Measurements from ENCODE around the gene SCYL1.

SCYL1 gene

DNA sequence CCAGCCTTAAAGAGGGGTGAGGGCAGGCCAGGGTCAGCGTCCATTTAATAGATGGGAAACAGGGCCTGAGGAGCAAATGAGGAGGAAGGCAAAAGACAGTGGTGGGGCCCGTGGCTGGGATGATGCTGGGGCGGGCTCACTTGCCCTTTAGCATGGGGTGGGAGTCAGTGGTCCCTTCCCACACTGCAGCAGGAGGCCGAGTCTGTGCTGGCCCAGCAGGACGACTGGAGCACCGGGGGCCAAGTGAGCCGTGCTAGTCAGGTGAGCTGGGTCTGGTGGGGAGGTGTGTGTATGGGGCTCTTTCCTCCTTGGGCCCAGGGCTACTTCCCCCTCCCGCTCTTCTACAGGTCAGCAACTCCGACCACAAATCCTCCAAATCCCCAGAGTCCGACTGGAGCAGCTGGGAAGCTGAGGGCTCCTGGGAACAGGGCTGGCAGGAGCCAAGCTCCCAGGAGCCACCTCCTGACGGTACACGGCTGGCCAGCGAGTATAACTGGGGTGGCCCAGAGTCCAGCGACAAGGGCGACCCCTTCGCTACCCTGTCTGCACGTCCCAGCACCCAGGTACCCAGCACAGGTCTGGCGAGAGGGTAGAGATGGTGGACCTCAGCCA lies 12.8 kb downstream of the SCYL1 start:
- DNase-seq = no peak

DNA sequence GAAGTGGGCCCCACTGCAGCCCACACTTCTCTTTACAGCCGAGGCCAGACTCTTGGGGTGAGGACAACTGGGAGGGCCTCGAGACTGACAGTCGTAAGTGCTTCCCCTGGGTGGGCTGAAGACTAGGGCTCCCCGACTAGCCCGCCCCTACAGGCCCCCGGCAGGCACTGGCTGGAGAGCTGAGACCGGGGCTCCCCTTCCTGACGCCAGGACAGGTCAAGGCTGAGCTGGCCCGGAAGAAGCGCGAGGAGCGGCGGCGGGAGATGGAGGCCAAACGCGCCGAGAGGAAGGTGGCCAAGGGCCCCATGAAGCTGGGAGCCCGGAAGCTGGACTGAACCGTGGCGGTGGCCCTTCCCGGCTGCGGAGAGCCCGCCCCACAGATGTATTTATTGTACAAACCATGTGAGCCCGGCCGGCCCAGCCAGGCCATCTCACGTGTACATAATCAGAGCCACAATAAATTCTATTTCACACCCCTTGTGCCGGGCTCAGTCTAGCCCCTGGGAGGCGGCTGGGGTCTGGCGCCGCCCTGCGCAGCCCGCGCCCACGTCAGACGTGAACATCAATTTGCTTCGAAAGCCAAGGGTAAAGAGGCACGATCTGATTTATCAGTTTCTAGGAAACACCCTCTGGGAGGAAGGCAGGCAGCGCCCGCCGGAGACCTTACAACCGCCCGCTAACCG lies 13.5 kb downstream of the SCYL1 start:
- DNase-seq = no peak

DNA sequence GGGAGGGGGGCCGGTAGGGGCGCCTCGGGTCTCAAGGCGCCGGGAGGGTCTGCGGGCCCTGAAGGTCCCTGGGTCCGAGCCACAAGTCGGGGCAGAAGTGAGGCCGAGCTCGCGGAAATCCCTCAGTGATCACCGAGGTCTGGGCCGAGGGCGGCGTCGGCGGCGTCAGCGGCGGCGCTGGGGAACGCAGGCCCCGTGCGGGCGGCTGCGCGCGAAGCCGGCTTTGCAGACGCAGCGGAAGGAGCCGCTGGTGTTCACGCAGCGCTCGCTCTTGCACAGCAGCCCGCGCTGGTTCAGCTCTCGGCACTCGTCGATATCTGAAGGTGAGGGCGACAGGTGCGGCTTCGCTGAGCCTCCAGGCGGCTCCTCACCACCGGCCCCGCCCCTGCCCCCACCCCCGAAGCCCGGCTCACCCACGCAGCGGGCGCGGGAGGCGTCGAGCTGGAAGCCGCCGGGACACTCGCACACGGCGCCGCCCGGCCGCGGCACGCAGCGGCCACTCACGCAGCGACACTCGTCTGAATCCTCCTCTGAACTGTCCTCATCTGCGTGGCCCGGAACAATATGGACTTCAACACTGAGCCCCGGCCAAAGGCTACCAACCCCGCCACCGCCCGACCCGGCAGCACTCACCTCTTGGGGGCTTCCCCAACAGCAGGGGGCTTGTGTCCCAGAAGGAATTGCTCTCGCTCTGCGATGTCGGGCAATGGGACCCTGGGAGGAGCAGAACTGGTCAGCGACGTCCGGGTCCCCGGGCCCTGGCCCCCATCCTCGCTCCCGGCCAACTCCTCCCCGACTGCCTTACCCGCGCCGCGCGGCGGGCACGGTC lies 14.2 kb downstream of the SCYL1 start:
- peak; percentile 62 for DNase-seq

DNA sequence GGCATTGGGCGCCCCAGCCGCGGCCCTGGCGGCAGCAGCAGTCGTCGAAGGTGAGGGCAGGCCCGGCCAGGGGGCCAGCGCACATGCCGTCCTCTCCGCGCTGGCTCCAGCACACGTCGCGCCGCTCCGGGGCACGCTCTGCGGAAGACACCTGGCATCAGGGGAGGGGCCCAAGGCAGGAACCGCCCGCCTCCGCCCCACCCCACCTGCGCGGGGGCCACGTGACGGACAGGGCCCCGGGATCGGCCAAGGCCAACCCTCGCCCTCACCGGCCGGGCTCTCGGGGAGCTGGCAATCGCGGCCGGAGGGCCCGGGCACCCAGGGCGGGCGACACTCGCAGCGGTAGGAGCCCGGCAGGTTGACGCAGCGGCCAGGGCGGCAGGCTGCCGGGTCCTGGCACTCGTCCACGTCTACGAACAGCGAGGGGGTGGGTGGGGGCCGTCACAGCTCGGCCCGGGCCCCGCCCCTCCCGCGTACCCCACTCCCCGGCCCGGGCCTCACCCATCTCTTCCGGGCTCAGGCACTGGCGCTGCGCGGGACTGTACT lies 14.9 kb downstream of the SCYL1 start:
- no peak for DNase-seq

DNA sequence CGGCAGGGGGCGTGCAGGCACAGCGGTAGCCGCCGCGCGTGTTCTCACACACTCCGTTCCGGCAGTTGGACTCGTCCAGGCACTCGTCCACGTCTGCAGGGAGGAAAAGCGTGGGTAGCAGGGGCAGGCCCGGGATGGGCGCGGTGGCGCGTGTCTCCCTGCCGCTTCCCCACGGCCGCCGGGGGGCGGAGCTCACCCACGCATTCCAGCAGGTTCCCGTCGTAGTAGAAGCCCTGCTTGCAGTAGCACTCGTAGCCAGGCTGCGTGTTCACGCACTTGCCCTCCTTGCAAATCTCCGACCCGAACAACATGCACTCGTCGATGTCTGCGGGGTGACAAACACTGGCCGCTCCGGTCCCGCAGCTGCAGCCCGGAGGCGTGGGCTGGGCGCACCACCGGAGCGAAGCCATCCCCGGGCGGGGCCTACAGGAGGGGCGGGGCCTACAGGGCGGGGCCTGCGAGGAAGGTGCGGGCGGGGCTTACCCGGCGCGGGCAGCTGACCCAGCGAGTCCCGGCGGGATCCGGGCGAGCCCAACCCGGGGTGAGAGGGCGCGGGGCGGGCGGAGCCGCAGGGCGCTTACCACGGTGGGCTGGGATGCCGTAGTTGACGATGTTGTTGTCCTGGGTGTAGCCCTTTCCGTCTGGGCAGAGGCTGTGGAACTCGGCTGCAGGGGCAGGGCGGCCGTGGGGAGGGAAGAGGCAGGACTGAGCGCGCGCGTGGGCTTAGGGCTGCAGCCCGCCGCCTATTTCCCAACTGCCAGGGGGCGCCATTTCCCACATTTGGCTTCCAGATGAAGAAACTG lies 15.6 kb downstream of the SCYL1 start:
- peak; percentile 93 for DNase-seq

DNA sequence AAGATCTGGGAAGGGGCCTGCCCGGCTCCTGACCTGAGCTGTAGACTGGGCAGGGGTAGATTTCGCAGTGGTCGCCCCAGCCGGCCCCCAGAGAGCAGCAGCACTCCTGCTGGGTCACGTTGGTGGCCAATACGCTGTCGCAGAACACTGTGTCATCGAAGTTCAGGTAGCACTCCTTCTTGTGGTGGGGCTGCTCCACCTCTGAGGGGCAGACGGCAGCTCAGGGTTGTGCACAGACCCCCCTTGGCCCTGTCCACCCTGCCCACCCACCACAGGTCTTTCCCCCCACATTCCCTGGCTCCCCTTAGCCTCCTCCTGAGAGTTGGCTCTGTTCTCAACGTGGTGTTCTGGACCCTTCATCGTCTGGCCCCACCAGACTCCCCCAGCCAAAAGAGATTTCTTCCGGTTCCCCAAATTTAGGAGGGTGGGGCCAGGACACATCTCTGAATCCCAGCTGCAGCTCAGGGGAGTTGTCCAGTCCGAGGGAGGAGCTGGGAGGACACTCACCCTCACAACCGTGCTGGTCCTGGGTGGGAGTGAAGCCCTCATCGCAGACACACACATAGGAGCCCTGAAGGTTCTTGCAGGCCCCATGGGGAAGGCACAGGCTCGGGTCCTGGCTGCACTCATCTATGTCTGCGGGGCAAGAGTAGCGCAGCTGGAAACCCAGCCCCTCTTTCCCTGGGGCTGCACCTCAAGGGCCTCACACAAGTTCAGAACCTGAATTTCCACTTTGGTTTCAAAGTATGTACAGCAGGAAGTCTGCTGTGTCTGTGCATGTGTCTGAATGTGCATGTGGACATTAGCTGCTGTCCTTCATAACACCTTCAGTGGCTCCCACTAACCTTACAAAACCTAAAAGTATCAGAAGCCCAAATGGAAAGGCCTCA lies 16.5 kb downstream of the SCYL1 start:
- DNase-seq = no peak

DNA sequence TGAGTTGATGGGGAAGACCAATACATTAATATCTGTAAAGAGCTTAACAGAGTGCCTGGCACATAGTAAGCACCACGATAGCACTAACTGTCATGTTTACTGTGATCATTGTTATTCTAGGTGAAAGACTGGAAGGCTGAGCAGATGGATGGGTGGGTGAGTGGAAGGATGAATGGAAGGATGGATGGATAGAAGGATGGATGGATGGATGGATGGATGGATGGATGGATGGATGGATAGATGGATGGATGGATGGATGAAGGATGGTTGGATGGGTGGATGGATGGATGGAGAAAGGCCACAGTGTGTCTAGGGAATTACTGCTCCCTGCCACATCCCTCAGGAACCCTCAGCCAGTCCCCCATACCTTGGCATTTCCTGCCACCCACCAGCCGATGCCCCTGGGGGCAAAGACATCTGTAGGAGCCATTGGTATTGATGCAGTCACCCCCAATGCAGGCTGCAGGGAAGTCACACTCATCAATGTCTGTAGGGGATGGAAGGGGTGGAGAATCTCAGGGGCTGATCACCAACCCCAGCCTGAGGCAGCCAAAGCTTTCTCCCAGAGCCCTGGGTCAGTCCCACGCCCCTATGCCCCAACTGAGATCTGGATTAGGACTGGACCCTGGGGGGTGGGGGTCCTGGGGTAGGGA lies 18.0 kb downstream of the SCYL1 start:
- no peak for DNase-seq

DNA sequence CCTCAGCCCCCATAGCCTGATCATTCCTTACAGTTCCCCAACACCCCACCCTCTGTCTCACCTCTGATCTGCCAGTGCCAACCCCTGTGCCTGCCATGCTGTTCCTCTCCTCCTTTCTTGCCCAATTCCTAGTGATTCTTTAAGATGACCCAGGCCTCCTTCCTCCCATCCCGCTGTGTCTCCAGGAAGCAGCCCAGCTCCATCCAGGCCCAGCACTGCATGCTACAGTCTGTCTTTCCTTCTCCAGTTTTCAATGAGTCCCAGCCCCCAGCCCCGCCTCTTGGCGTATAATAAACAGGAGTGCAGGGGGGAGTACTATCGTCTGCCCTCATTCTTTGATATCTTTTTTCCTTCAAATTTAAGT lies 21.0 kb downstream of the SCYL1 start:
- no peak for DNase-seq

DNA sequence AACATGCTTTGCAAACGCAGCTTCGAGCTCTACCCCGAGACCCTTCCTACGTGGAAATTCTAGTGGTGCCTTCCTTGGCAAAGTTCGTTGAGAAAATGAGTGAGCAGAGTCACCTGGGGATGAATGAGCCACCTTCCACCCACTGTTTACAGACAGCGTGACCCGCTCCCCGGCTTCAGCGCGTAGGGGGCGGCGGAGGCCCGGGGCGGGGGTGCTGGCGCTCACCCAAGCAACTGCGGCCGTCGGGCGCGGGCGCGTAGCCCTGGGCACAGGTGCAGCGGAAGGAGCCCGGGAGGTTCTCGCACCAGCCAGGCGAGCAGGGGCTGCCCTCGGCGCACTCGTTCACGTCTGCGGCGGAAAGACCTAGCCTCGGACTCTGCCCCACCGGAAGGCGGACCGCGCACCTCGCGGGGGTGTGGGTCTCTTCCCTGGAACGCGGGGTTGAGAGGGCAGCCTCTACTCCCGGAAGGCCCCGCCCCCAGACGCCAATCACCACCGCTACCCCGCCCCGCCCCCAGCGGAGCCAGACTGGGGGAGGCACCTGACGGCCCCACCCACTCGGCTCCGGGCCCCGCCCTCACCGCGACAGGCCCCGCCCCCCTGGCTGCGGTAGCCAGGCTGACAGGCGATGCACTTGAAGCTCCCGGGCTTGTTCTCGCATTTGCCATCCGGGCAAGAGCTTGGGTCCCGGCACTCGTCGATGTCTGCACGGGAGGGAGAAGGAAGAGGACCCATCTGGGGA lies 21.5 kb downstream of the SCYL1 start:
- peak; percentile 84 for DNase-seq

DNA sequence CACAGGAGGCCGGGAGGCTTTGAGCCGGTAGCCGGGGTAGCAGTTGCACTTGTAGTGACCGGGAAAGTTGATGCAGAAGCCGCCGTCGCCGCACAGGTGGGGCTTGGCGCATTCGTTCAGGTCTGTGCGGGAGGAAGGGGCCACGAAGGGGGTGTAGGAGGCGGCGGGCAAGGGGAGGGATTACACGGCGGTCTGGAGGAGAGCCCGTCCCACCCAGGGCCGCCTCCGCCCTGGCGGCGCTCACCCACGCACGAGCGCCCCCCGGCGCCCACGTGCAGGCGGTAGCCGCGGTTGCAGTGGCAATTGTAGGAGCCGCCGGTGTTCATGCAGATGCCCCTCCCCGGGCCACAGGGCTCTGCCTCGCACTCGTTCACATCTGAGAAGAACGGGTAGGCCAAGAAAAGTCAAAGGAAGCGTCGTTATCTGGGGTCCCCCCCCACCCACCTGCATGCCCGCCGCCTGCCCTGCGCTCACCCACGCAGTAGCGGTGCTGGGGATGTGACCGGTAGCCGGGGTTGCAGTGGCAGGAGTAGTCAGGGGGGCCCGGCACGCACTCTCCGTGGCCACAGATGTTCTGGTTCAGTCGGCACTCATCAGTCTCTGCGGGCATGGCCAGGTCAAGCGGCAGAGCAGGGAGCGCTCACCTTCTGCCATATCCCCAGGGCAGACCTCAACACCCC lies 22.7 kb downstream of the SCYL1 start:
- DNase-seq = no peak

DNA sequence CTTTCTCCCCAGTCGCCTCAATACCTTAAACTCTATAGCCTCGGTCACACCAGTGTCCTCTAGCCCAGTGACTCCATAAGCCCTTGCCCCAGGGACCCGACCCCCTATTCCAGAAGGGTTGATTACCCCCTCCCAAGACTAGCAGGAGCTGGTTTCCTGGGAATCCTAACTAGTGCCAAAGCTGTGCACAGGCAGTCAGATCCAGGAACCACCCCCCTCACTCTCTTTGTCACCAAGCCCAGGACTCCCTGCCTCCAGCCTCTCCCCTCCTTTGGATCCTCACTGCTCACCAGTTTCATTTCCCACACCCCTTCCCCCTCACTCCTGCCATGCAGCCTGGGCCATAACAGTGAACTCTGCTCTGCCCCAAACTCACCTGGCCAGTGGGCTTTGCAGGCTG lies 23.5 kb downstream of the SCYL1 start:
- no peak for DNase-seq

DNA sequence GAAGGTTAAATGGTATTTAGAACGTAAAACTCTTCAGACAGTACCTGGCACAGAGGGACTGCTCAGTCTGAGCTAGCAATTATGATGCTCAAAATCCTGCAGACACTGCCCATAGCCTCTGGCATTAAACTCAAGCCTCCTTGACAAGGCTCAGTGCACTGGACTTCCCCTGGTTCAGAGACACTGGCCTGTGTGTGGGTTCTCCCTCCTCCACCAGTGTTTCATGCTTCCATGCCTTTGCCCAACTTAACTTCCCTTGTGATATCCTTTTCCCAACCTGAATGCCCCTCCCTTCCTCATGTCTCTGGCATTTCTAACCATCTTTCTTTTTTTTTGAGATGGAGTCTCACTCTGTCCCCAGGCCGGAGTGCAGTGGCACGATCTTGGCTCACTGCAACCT lies 24.2 kb downstream of the SCYL1 start:
- DNase-seq = no peak

DNA sequence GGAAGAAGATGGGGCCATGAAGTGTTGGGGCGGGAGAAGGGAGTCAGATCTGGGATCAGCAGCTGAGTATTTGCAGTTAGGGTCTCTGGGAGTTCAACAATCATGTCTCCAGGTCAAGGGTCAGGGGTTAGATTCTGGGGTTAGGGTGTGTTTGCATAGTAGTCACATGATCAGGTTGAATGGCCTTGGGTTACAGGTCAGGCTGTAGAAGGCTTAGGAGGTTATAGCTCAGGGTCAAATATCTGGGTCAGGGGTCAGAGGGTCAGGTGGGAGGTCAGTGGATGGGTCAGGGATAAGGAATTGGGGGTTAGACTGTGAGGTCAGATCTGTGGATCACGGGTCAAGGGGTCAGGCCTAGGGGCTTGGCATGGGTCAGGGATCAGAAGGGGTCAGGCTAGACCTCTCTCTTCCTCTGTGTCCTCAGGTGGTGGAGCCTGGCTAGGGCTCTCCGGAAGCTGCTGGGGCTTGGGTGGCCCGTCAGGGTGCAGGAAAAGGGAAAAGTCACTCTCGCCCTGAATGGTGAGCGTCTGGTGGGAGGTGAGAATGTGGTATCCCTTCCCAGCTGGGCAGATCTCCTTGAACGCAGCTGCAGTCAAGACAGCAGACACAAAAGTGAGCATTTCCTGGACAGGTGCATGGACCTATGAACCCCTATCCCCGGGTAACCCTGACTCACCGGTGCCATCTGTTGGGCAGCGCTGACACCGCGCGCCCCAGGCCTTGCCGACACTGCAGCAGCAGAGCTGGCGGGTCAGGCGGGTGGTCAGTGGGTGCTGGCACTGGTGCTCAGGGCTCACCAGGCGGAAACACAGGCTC lies 26.9 kb downstream of the SCYL1 start:
- peak; percentile 66 for DNase-seq

DNA sequence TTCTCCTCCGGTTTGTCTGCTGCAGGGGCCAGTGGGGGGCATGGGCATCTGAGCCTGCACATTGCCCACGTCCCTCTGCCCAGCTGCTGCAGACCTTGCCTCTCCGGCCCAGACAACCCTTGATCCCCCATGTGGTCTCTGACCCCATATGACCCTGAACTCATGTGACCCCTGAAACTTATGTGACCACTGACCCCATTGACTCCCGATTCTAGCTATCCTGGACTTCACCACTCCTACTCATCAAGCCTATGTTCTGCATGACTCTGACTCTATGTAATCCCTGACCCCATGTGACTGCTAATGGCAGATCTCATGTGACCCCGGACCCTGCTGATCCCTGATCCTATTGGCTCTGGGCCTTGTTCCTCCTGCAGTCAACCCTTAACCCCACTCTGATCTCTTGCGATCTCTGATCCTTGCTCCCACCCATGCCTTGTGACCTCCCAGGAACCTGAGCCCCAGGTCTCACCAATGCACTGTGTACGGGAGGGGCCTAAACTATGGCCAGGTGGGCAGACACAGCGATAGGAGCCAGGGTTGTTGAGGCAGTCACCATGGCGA lies 27.6 kb downstream of the SCYL1 start:
- DNase-seq = no peak

DNA sequence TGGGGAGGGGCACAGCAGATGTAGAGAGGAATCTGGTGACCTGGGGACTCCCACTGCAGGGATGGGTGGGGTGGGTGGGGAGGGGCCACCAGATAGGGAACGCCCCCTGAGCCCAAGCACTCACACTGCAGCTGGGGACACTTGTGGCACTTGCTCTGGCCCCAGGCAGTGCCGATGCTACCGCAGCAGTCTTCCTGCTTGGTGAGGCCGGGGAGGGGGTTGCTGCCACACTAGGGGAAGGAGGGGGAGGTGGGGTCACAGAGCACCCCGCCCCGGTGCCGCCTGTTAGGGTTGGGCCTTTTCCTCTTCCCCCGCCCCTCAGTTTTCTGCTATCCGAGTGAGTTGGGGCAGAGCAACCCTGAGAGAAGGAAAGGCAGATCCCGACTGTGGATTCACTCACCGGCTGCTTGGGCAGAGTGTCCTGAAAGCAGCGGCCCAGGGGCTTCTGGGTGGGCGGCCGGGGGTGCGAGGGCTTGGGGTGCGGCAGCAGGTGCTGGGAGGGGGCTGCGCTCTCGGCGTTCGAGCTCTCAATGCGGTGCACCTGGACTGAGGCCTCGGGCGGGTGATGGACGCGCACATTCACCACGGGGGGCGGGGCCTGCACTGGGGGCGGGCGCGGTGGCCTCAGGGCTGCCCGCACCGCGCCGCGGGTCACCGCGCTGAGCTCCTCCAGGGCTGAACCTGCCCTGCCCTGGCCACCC lies 28.6 kb downstream of the SCYL1 start:
- DNase-seq = peak; percentile 49

DNA sequence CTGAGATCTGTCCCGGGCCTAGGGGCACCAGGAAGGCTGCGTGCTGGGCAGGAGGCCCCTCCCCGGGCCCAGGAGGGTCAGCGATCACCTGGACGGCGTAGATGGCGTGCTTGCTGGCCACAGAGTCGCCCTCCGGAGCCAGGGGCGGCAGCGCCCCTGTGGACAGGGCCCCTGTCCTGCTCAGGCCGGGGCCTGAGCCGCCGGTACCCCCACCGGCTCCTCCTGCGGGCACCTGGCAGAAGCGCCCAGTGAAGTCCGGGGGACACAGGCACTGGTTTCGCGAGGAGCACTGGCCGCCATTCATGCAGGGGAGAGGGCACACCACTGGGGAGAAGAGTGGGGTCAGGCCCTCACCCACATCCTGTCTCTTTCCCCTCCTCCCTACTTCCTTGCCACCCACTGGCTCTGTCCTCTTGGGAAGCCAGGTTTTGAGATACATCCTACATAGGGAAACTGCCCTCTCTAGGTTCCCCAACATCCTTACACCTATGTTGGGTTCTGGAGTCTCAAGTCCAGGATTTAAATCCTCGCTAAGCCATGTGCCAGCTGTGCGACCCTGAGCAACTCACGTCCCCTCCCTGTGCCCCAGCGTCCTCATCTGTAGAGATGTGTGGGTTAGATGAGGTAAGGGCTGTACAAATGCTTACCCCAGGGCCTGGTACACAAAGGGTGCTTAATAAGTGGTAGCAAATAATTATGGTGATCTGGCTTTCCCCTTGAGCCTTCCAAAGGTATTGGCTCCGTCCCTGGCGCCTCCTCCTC lies 29.4 kb downstream of the SCYL1 start:
- DNase-seq = no peak

DNA sequence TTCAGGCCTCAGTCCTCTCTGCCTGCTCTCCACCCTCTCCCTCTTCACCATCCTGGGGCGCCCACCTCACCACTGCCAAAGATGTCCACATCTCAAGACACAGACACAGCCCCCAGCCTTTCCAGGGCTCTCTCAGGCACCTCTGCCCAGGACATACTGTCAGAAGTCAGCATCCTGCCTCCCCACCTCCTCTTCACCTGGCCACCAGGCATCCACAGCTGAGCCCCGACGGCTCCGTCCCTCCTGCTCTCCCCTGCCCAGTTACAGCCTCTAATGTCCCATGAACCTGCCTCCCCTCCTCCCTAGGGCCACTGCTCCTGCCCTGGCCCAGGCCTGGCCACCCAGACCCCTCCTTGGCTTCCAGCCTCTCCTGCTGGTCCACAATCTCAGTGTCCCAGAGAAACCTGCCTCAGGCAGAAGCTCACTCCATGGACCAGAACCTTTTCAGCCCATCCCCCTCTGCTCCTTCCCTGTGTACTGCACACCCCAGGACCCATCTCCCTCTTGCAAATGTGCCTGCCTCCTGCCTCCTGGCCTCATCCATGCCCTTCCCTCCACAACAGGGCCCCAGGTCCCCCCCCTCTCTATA lies 30.1 kb downstream of the SCYL1 start:
- no peak for DNase-seq

Measured in eye (tissue), 1 donor.